ENCODE data around the gene AMER2. TPM values are rescaled to one million over a fixed set of nuclear protein-coding genes. Genes with fewer than 3 reads are reported as not detected.

AMER2 gene
- total RNA-seq, result under 0.01 TPM
- polyA plus RNA-seq, result 0.05 TPM
- long read RNA-seq, donor 1, result 0 reads
- long read RNA-seq, donor 2, result 0 reads
- long read RNA-seq, donor 3, result 0 reads
- long read RNA-seq, donor 4, result 0 reads
- long read RNA-seq, donor 5, result 0 reads
- long read RNA-seq, donor 6, partial matches to known transcripts, result 0 of 1 reads
- long read RNA-seq, donor 6, other reads (novel, unspliced or antisense), result 0 of 1 reads
- long read RNA-seq, donor 7, result 0 reads
- long read RNA-seq, donor 8, partial matches to known transcripts, result 0 of 1 reads
- long read RNA-seq, donor 8, other reads (novel, unspliced or antisense), result 0 of 1 reads
- long read RNA-seq, donor 9, result 0 reads
- long read RNA-seq, donor 10, result 0 reads

- peaks cover 0 to 4% of the 10 kb centered on the region in 2 donors for H3K4me1 ChIP-seq (ENCODE audit: control insufficient read depth in 2 of 2, insufficient read depth in 2 of 2, low read length in 2 of 2)
- peak in 1 of 9 donors; percentile 7 for DNase-seq (ENCODE audit: low read depth in 6 of 9, low spot score in 9 of 9)
- WGBS, result 7% methylated on average over 50 of the region's 50 CpGs
- H3K9me3 ChIP-seq (ENCODE audit: control insufficient read depth in 2 of 2, insufficient read depth in 1 of 2, low read length in 1 of 2), result no peaks in the 10 kb centered on the region
- peaks cover 33 to 68% of the 10 kb centered on the region in 2 donors for H3K27me3 ChIP-seq (ENCODE audit: control insufficient read depth in 2 of 2, insufficient read depth in 1 of 2, low read length in 1 of 2)
- no peak within 1 kb of the TSS for H3K27ac ChIP-seq (ENCODE audit: low read depth in 1 of 2, low read length in 1 of 2)
- H3K4me3 ChIP-seq (ENCODE audit: low read length in 2 of 2), result peak within 1 kb of the TSS in 1 of 2 donors; percentile 28
- no peaks in the 10 kb centered on the region for H3K36me3 ChIP-seq (ENCODE audit: control insufficient read depth in 2 of 2, insufficient read depth in 2 of 2, low read length in 1 of 2)
Observed at GRCh38 chr13:25171517-25172302, at the start of gene AMER2. Gene AMER2 (minus strand): TSS chr13:25172288. CDS start chr13:25171619, 669 bp downstream.

- no peak overlapping the region for H3K27ac ChIP-seq (ENCODE audit: low read depth in 1 of 2, low read length in 1 of 2)
- no peaks in the 10 kb centered on the region for H3K4me1 ChIP-seq (ENCODE audit: control insufficient read depth in 2 of 2, insufficient read depth in 2 of 2, low read length in 2 of 2)
- DNase-seq (ENCODE audit: low read depth in 6 of 9, low spot score in 9 of 9), result no peak
- H3K36me3 ChIP-seq (ENCODE audit: control insufficient read depth in 2 of 2, insufficient read depth in 2 of 2, low read length in 1 of 2), result no peaks in the 10 kb centered on the region
- 74% methylated on average over 5 of the region's 5 CpGs for WGBS
- peaks cover 0 to 2% of the 10 kb centered on the region in 2 donors for H3K27me3 ChIP-seq (ENCODE audit: control insufficient read depth in 2 of 2, insufficient read depth in 1 of 2, low read length in 1 of 2)
- no peaks in the 10 kb centered on the region for H3K9me3 ChIP-seq (ENCODE audit: control insufficient read depth in 2 of 2, insufficient read depth in 1 of 2, low read length in 1 of 2)
- no peak overlapping the region for H3K4me3 ChIP-seq (ENCODE audit: low read length in 2 of 2)
Observed at GRCh38 chr13:25218019-25218418, 45.9 kb upstream of the AMER2 start.

- 80% methylated on average over 12 of the region's 12 CpGs for WGBS
- H3K4me3 ChIP-seq (ENCODE audit: low read length in 2 of 2), result no peak overlapping the region
- H3K27me3 ChIP-seq (ENCODE audit: control insufficient read depth in 2 of 2, insufficient read depth in 1 of 2, low read length in 1 of 2), result peaks cover 0 to 2% of the 10 kb centered on the region in 2 donors
- DNase-seq (ENCODE audit: low read depth in 6 of 9, low spot score in 9 of 9), result no peak
- H3K27ac ChIP-seq (ENCODE audit: low read depth in 1 of 2, low read length in 1 of 2), result no peak overlapping the region
- H3K36me3 ChIP-seq (ENCODE audit: control insufficient read depth in 2 of 2, insufficient read depth in 2 of 2, low read length in 1 of 2), result no peaks in the 10 kb centered on the region
- no peaks in the 10 kb centered on the region for H3K4me1 ChIP-seq (ENCODE audit: control insufficient read depth in 2 of 2, insufficient read depth in 2 of 2, low read length in 2 of 2)
- no peaks in the 10 kb centered on the region for H3K9me3 ChIP-seq (ENCODE audit: control insufficient read depth in 2 of 2, insufficient read depth in 1 of 2, low read length in 1 of 2)
Observed at GRCh38 chr13:25217023-25217885, 45.2 kb upstream of the AMER2 start.

- no peaks in the 10 kb centered on the region for H3K4me1 ChIP-seq (ENCODE audit: control insufficient read depth in 2 of 2, insufficient read depth in 2 of 2, low read length in 2 of 2)
- DNase-seq (ENCODE audit: low read depth in 6 of 9, low spot score in 9 of 9), result no peak
- no peak overlapping the region for H3K4me3 ChIP-seq (ENCODE audit: low read length in 2 of 2)
- H3K36me3 ChIP-seq (ENCODE audit: control insufficient read depth in 2 of 2, insufficient read depth in 2 of 2, low read length in 1 of 2), result no peaks in the 10 kb centered on the region
- H3K27me3 ChIP-seq (ENCODE audit: control insufficient read depth in 2 of 2, insufficient read depth in 1 of 2, low read length in 1 of 2), result peaks cover 0 to 2% of the 10 kb centered on the region in 2 donors
- H3K27ac ChIP-seq (ENCODE audit: low read depth in 1 of 2, low read length in 1 of 2), result no peak overlapping the region
- 62% methylated on average over 3 of the region's 3 CpGs for WGBS
- H3K9me3 ChIP-seq (ENCODE audit: control insufficient read depth in 2 of 2, insufficient read depth in 1 of 2, low read length in 1 of 2), result no peaks in the 10 kb centered on the region
Observed at GRCh38 chr13:25215253-25215575, 43.1 kb upstream of the AMER2 start.

- 84% methylated on average over 6 of the region's 6 CpGs for WGBS
- H3K4me3 ChIP-seq (ENCODE audit: low read length in 2 of 2), result no peak overlapping the region
Observed at GRCh38 chr13:25214491-25215252, 42.6 kb upstream of the AMER2 start.

GRCh38 chr13:25213715-25214114 is 41.6 kb upstream of the AMER2 start:
- Histone ChIP-seq H3K4me3 (ENCODE audit: low read length in 2 of 2) (no peak overlapping the region), H3K27me3 (ENCODE audit: control insufficient read depth in 2 of 2, insufficient read depth in 1 of 2, low read length in 1 of 2) (peaks cover 0 to 2% of the 10 kb centered on the region in 2 donors), H3K9me3 (ENCODE audit: control insufficient read depth in 2 of 2, insufficient read depth in 1 of 2, low read length in 1 of 2) (no peaks in the 10 kb centered on the region), H3K4me1 (ENCODE audit: control insufficient read depth in 2 of 2, insufficient read depth in 2 of 2, low read length in 2 of 2) (no peaks in the 10 kb centered on the region), H3K36me3 (ENCODE audit: control insufficient read depth in 2 of 2, insufficient read depth in 2 of 2, low read length in 1 of 2) (no peaks in the 10 kb centered on the region), H3K27ac (ENCODE audit: low read depth in 1 of 2, low read length in 1 of 2) (no peak overlapping the region)
- 95% methylated on average over 2 of the region's 2 CpGs for WGBS
- no peak for DNase-seq (ENCODE audit: low read depth in 6 of 9, low spot score in 9 of 9)

More at GRCh38 chr13:25214491-25215252, 42.6 kb upstream of the AMER2 start:
- peaks cover 0 to 2% of the 10 kb centered on the region in 2 donors for H3K27me3 ChIP-seq (ENCODE audit: control insufficient read depth in 2 of 2, insufficient read depth in 1 of 2, low read length in 1 of 2)
- no peaks in the 10 kb centered on the region for H3K9me3 ChIP-seq (ENCODE audit: control insufficient read depth in 2 of 2, insufficient read depth in 1 of 2, low read length in 1 of 2)
- H3K36me3 ChIP-seq (ENCODE audit: control insufficient read depth in 2 of 2, insufficient read depth in 2 of 2, low read length in 1 of 2), result no peaks in the 10 kb centered on the region
- no peak overlapping the region for H3K27ac ChIP-seq (ENCODE audit: low read depth in 1 of 2, low read length in 1 of 2)
- no peaks in the 10 kb centered on the region for H3K4me1 ChIP-seq (ENCODE audit: control insufficient read depth in 2 of 2, insufficient read depth in 2 of 2, low read length in 2 of 2)
- DNase-seq (ENCODE audit: low read depth in 6 of 9, low spot score in 9 of 9), result no peak

GRCh38 chr13:25210842-25211569 is 38.9 kb upstream of the AMER2 start:
- DNase-seq (ENCODE audit: low read depth in 6 of 9, low spot score in 9 of 9), result no peak
- H3K36me3 ChIP-seq (ENCODE audit: control insufficient read depth in 2 of 2, insufficient read depth in 2 of 2, low read length in 1 of 2), result no peaks in the 10 kb centered on the region
- H3K27me3 ChIP-seq (ENCODE audit: control insufficient read depth in 2 of 2, insufficient read depth in 1 of 2, low read length in 1 of 2), result no peaks in the 10 kb centered on the region
- H3K27ac ChIP-seq (ENCODE audit: low read depth in 1 of 2, low read length in 1 of 2), result no peak overlapping the region
- H3K4me3 ChIP-seq (ENCODE audit: low read length in 2 of 2), result no peak overlapping the region
- H3K4me1 ChIP-seq (ENCODE audit: control insufficient read depth in 2 of 2, insufficient read depth in 2 of 2, low read length in 2 of 2), result no peaks in the 10 kb centered on the region
- WGBS, result 94% methylated on average over 13 of the region's 13 CpGs
- H3K9me3 ChIP-seq (ENCODE audit: control insufficient read depth in 2 of 2, insufficient read depth in 1 of 2, low read length in 1 of 2), result no peaks in the 10 kb centered on the region

GRCh38 chr13:25207291-25207810 is 35.3 kb upstream of the AMER2 start:
- H3K9me3 ChIP-seq (ENCODE audit: control insufficient read depth in 2 of 2, insufficient read depth in 1 of 2, low read length in 1 of 2), result no peaks in the 10 kb centered on the region
- DNase-seq (ENCODE audit: low read depth in 6 of 9, low spot score in 9 of 9), result no peak
- H3K4me3 ChIP-seq (ENCODE audit: low read length in 2 of 2), result no peak overlapping the region
- H3K4me1 ChIP-seq (ENCODE audit: control insufficient read depth in 2 of 2, insufficient read depth in 2 of 2, low read length in 2 of 2), result no peaks in the 10 kb centered on the region
- no peaks in the 10 kb centered on the region for H3K36me3 ChIP-seq (ENCODE audit: control insufficient read depth in 2 of 2, insufficient read depth in 2 of 2, low read length in 1 of 2)
- no peak overlapping the region for H3K27ac ChIP-seq (ENCODE audit: low read depth in 1 of 2, low read length in 1 of 2)
- 95% methylated on average over 8 of the region's 8 CpGs for WGBS
- peaks cover 0 to 3% of the 10 kb centered on the region in 2 donors for H3K27me3 ChIP-seq (ENCODE audit: control insufficient read depth in 2 of 2, insufficient read depth in 1 of 2, low read length in 1 of 2)
